SK-N-MC (cell line): ENCODE measurements around the gene ALMS1.

Source experiments
- EZH2 ChIP-seq: fragments of 200-600 bp; sonication (generic); IDR thresholded peaks from one replicate; pipeline ENCODE4 v1.6.1; 2017; ENCODE audit warnings: antibody characterized with exemption
- POLR2AphosphoS5 ChIP-seq: IDR thresholded peaks from 2 replicates; pipeline ENCODE4 v1.6.1; 2012; ENCODE audit warnings: mild to moderate bottlenecking, low read depth, low read length, borderline replicate concordance

DNA sequence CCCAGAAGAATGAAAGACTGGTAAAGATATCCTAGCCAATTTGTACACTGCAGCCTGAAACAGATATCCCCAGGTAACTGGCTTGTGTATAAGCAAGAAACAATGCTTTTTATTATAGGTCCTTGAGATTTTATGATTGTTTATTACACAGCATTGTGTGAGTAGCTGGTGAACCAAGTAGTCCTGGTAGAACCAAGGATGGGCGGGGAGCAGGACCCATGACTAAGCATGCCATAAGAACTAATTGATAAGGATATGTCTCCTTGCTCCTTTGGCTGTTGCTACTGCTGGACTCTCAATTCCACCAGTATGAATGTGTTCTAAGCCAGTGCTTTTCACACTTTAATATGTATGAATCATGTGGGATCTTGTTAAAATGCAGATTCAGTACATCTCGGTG is 12.3 kb upstream of the ALMS1 start:
- TF ChIP-seq EZH2 (no peak), POLR2AphosphoS5 (no peak)
